BJ (cell line): Measurements from ENCODE around the gene PRR13. TPM values are rescaled to one million over a fixed set of nuclear protein-coding genes. Genes with fewer than 3 reads are reported as not detected.
"Not testable (repeated sequence)": the region's sequence is repeated elsewhere in the genome, so short reads cannot be mapped to it uniquely, and the experiment has no call there.

ENCODE experiments used
- CTCF ChIA-PET: fragments of 350-600 bp; formaldehyde crosslinking; extraction: SDS; loops from one replicate; lab custom pipeline; 2021; ENCODE audit warnings: antibody characterized with exemption, inconsistent platforms; lab: Yijun Ruan, JAX
- POLR2A ChIA-PET: fragments of 300-600 bp; sonication (Branson Sonifier 250); formaldehyde crosslinking; extraction: SDS; loops from one replicate; lab custom pipeline; 2021; ENCODE audit warnings: antibody characterized with exemption; lab: Charles Lee
- DNase-seq: peaks from one replicate; pipeline ENCODE4 v3.0.0-alpha.2; 2011; ENCODE audit warnings: low read depth
- H3K27me3 ChIP-seq: 2 replicates; pipeline ENCODE4 v1.6.0; 2011; ENCODE audit warnings: low read length; ENCODE audit not compliant: control insufficient read depth, insufficient read depth
- H3K36me3 ChIP-seq: 2 replicates; pipeline ENCODE4 v1.5.1; 2011; ENCODE audit warnings: low read length; ENCODE audit not compliant: control insufficient read depth, insufficient read depth
- H3K4me3 ChIP-seq: 2 replicates; pipeline ENCODE4 v1.5.1; 2011; ENCODE audit warnings: low read depth, mild to moderate bottlenecking, control low read depth, low read length
- CTCF ChIP-seq: IDR thresholded peaks from 2 replicates; pipeline ENCODE4 v1.5.1; 2011; ENCODE audit warnings: low read depth, mild to moderate bottlenecking, control low read depth, inconsistent platforms, low read length, moderate library complexity; ENCODE audit not compliant: insufficient read depth
- polyA plus RNA-seq: library from polyadenylated mRNA; depleted of rRNA; stranded (reverse); fragments of >200 nt; gene quantifications from 2 replicates; pipeline ENCODE4 v1.2.3, GENCODE V29; 2011

The PRR13 gene
- polyA plus RNA-seq, 1 experiment: 66.4 TPM

GRCh38 chr12:53413485-53414204 is 27.9 kb upstream of the PRR13 start:
- ChIA-PET CTCF (interaction anchor here (0.7 to 2.3 kb wide), 4 partner anchors 9 to 92 kb away, joined by 3 to 11 read pairs (median 3); partner anchors contain the start of gene AAAS), POLR2A (no interaction called here)
- H3K36me3 ChIP-seq: peaks cover 12% of the 10 kb centered on the region

GRCh38 chr12:53414756-53415417 is 26.6 kb upstream of the PRR13 start:
- Histone ChIP-seq H3K27me3 (no peaks in the 10 kb centered on the region), H3K36me3 (peaks cover 8% of the 10 kb centered on the region), H3K4me3 (no peak overlapping the region)
- ChIA-PET POLR2A (no interaction called here), CTCF (interaction anchor here (0.8 to 2.3 kb wide), 5 partner anchors 56 to 93 kb away, joined by 3 to 11 read pairs (median 3); partner anchors contain the start of gene AAAS)
- no peak for DNase-seq
- no peak for TF ChIP-seq CTCF

More at GRCh38 chr12:53413485-53414204, 27.9 kb upstream of the PRR13 start:
- H3K4me3 ChIP-seq: no peak overlapping the region
- TF ChIP-seq CTCF: no peak
- DNase-seq: no peak
- no peaks in the 10 kb centered on the region for H3K27me3 ChIP-seq

- H3K4me3 ChIP-seq, POLR2A ChIA-PET, DNase-seq, H3K36me3 ChIP-seq, H3K27me3 ChIP-seq: not testable (repeated sequence)
- CTCF ChIA-PET: interaction anchor here (1.0 to 1.7 kb wide), 2 partner anchors 88 to 94 kb away, joined by 3 to 4 read pairs; partner anchors contain the start of gene AAAS
Measured at GRCh38 chr12:53415752-53416389, 25.7 kb upstream of the PRR13 start.

GRCh38 chr12:53417291-53417816 is 24.2 kb upstream of the PRR13 start:
- CTCF ChIA-PET: interaction anchor here (0.6 to 2.5 kb wide), 6 partner anchors 8 to 95 kb away, joined by 3 to 28 read pairs (median 3); no protein-coding TSS in a partner anchor
- POLR2A ChIA-PET, H3K4me3 ChIP-seq, H3K36me3 ChIP-seq, DNase-seq, H3K27me3 ChIP-seq: not testable (repeated sequence)

- ChIA-PET POLR2A (interaction anchor here (0.6 kb wide), 1 partner anchor 37 kb away, joined by 15 read pairs; no protein-coding TSS in a partner anchor), CTCF (interaction anchor here (1.0 to 2.5 kb wide), 5 partner anchors 10 to 93 kb away, joined by 3 to 28 read pairs (median 3); no protein-coding TSS in a partner anchor)
- TF ChIP-seq CTCF: no peak
Measured at GRCh38 chr12:53418221-53418620, 23.3 kb upstream of the PRR13 start.

More at GRCh38 chr12:53418221-53418620, 23.3 kb upstream of the PRR13 start:
- H3K36me3 ChIP-seq: no peaks in the 10 kb centered on the region
- H3K27me3 ChIP-seq: no peaks in the 10 kb centered on the region
- no peak for DNase-seq
- H3K4me3 ChIP-seq: no peak overlapping the region
